HepG2 (cell line): ENCODE measurements around the gene SECTM1. TPM values are rescaled to one million over a fixed set of nuclear protein-coding genes. Genes with fewer than 3 reads are reported as not detected.

Experiments used
- ATAC-seq: fragments of 200-7000 bp; cut with Tn5 transposase; 3 replicates; pipeline ENCODE4 v1.9.1; 2020; ENCODE audit warnings: mild to moderate bottlenecking, moderate library complexity
- BruUV-seq: library from RNA; stranded (reverse); fragments of 400-500 nt; replicated peaks from 2 replicates; lab custom pipeline; 2021; lab: Mats Ljungman, UMichigan
- CTCF ChIA-PET: fragments of 300-600 bp; formaldehyde crosslinking; extraction: SDS; loops from one replicate; lab custom pipeline; 2021; ENCODE audit warnings: low total read pairs, inconsistent platforms, low intra/inter-chr PET ratio; lab: Yijun Ruan, JAX
- POLR2A ChIA-PET: fragments of 350-600 bp; sonication (Branson Sonifier 250); formaldehyde crosslinking; loops from one replicate; lab custom pipeline; 2020; ENCODE audit warnings: antibody characterized with exemption, inconsistent platforms; lab: Yijun Ruan, JAX
- DNase-seq: peaks from one replicate; pipeline ENCODE4 v3.0.0-alpha.2; 2015; ENCODE audit warnings: low spot score
- FAIRE-seq: peaks from 3 replicates; lab custom pipeline; 2011; peaks lifted over from hg19 to GRCh38; lab: Jason Lieb, UNC
- H2AFZ ChIP-seq: one replicate; pipeline ENCODE4 v1.6.1; 2011; ENCODE audit warnings: low read length, inconsistent platforms
- H3K27ac ChIP-seq: fragments of 300-600 bp; 3 replicates; pipeline ENCODE4 v1.8.0; 2011; ENCODE audit warnings: mixed run types, mild to moderate bottlenecking, mixed read lengths, low read length, inconsistent platforms; ENCODE audit not compliant: insufficient read depth; ENCODE audit errors: extremely low read length
- H3K27me3 ChIP-seq, 2 experiments: fragments of 200-600 bp in 1 of 2; 2 replicates in 1 of 2; 3 replicates in 1 of 2; pipeline versions ENCODE4 v1.6.0 to v1.8.0; 2011; ENCODE audit warnings: low read length in 2 of 2, mild to moderate bottlenecking in 2 of 2, moderate library complexity in 2 of 2, inconsistent platforms in 1 of 2; ENCODE audit not compliant: insufficient read depth in 2 of 2, control insufficient read depth in 1 of 2
- H3K36me3 ChIP-seq, 2 experiments: fragments of 200-600 bp in 1 of 2; replicated peaks in 1 of 2; 2 replicates in 1 of 2; 3 replicates in 1 of 2; pipeline versions ENCODE4 v1.5.1 to v1.8.0; 2011; ENCODE audit warnings: low read length in 2 of 2, inconsistent platforms in 1 of 2; ENCODE audit not compliant: insufficient read depth in 2 of 2, control insufficient read depth in 1 of 2
- H3K4me1 ChIP-seq: 2 replicates; pipeline ENCODE4 v1.5.1; 2012; ENCODE audit warnings: low read length, inconsistent platforms; ENCODE audit not compliant: insufficient read depth
- H3K4me2 ChIP-seq: 2 replicates; pipeline ENCODE4 v1.6.0; 2011; ENCODE audit warnings: low read depth, low read length, inconsistent platforms
- H3K4me3 ChIP-seq, 3 experiments: fragments of 200-600 bp in 1 of 3; sonication (generic), shearing (Covaris generic) in 1 of 3; replicated peaks in 1 of 3; 2 replicates each; pipeline ENCODE4 v1.5.1; 2011 to 2016; ENCODE audit warnings: low read length in 3 of 3, inconsistent platforms in 2 of 3, low read depth in 2 of 3, mild to moderate bottlenecking in 2 of 3, control low read depth in 1 of 3, mixed read lengths in 1 of 3; ENCODE audit not compliant: insufficient read depth in 1 of 3
- H3K79me2 ChIP-seq: one replicate; pipeline ENCODE4 v1.6.1; 2011; ENCODE audit warnings: low read length, inconsistent platforms; ENCODE audit not compliant: insufficient read depth
- H3K9ac ChIP-seq: 2 replicates; pipeline ENCODE4 v1.6.0; 2011; ENCODE audit warnings: mild to moderate bottlenecking, low read depth, low read length, inconsistent platforms; ENCODE audit not compliant: insufficient read depth
- H3K9me3 ChIP-seq: 2 replicates; pipeline ENCODE4 v1.5.1; 2012; ENCODE audit warnings: mild to moderate bottlenecking, low read length
- H4K20me1 ChIP-seq: 2 replicates; pipeline ENCODE4 v1.6.0; 2011; ENCODE audit warnings: inconsistent platforms, mild to moderate bottlenecking, low read length, moderate library complexity; ENCODE audit not compliant: insufficient read depth
- ATF7 ChIP-seq, 2 experiments: fragments of 450-650 bp in 1 of 2; sonication (generic) in 1 of 2; formaldehyde crosslinking in 1 of 2; IDR thresholded peaks; 2 replicates each; pipeline versions ENCODE4 v1.4.0 to v1.6.1; 2016 to 2020; ENCODE audit warnings: antibody characterized with exemption in 1 of 2, mild to moderate bottlenecking in 1 of 2, missing genetic modification reagents in 1 of 2
- CREBL2 ChIP-seq: sonication (generic); formaldehyde crosslinking; IDR thresholded peaks from 2 replicates; pipeline ENCODE4 v1.8.1; 2023; ENCODE audit warnings: missing genetic modification reagents, mild to moderate bottlenecking, borderline replicate concordance
- FOSL2 ChIP-seq: sonication (generic); formaldehyde crosslinking; IDR thresholded peaks from 2 replicates; pipeline ENCODE4 v1.4.0; 2020; ENCODE audit warnings: missing genetic modification reagents
- FOXC1 ChIP-seq: sonication (generic); formaldehyde crosslinking; IDR thresholded peaks from 2 replicates; pipeline ENCODE4 v1.8.0; 2022; ENCODE audit warnings: mild to moderate bottlenecking, missing genetic modification reagents, borderline replicate concordance
- GATAD2A ChIP-seq: IDR thresholded peaks from 2 replicates; pipeline ENCODE4 v1.6.1; 2016
- KMT2A ChIP-seq: sonication (generic); formaldehyde crosslinking; IDR thresholded peaks from 2 replicates; pipeline ENCODE4 v1.4.0; 2020; ENCODE audit warnings: missing genetic modification reagents
- MBNL3 ChIP-seq: fragments of 250-450 bp; sonication (Bioruptor Pico); conservative IDR thresholded peaks from 2 replicates; pipeline ENCODE4 v1.8.0; 2022; ENCODE audit warnings: mild to moderate bottlenecking, inconsistent platforms
- MLLT10 ChIP-seq: sonication (generic); formaldehyde crosslinking; IDR thresholded peaks from 2 replicates; pipeline ENCODE4 v1.4.0; 2020; ENCODE audit warnings: missing genetic modification reagents
- NFE2L1 ChIP-seq: sonication (generic); formaldehyde crosslinking; IDR thresholded peaks from 2 replicates; pipeline ENCODE4 v1.4.0; 2020; ENCODE audit warnings: missing genetic modification reagents, mild to moderate bottlenecking, borderline replicate concordance
- NRL ChIP-seq: sonication (generic); formaldehyde crosslinking; IDR thresholded peaks from 2 replicates; pipeline ENCODE4 v1.5.0; 2020; ENCODE audit warnings: missing genetic modification reagents, mild to moderate bottlenecking, moderate library complexity, borderline replicate concordance
- PCBP2 ChIP-seq: fragments of 200-400 bp; formaldehyde crosslinking; optimal IDR thresholded peaks from 2 replicates; pipeline ENCODE3; 2018; ENCODE audit warnings: low read length, low read depth; ENCODE audit not compliant: poor library complexity, severe bottlenecking
- PHF20 ChIP-seq: sonication (generic); formaldehyde crosslinking; IDR thresholded peaks from 2 replicates; pipeline ENCODE4 v1.5.0; 2020; ENCODE audit warnings: mild to moderate bottlenecking, missing genetic modification reagents
- POGK ChIP-seq: sonication (generic); formaldehyde crosslinking; conservative IDR thresholded peaks from 2 replicates; pipeline ENCODE4 v1.8.0; 2022; ENCODE audit warnings: mild to moderate bottlenecking, moderate library complexity, missing genetic modification reagents
- POLR2A ChIP-seq, 2 experiments: IDR thresholded peaks; 2 replicates each; pipeline ENCODE4 v1.6.1; 2011; ENCODE audit warnings: low read depth in 2 of 2, low read length in 2 of 2, mild to moderate bottlenecking in 1 of 2, moderate library complexity in 1 of 2; ENCODE audit not compliant: insufficient read depth in 1 of 2
- PTBP1 ChIP-seq: fragments of 200-400 bp; formaldehyde crosslinking; IDR thresholded peaks from 2 replicates; pipeline ENCODE4 v1.6.1; 2018; ENCODE audit warnings: low read length, low read depth; ENCODE audit not compliant: poor library complexity, severe bottlenecking
- RNF2 ChIP-seq: fragments of 450-650 bp; conservative IDR thresholded peaks from 2 replicates; pipeline ENCODE4 v1.6.1; 2016; ENCODE audit warnings: low read depth
- SIX1 ChIP-seq: sonication (generic); formaldehyde crosslinking; IDR thresholded peaks from 2 replicates; pipeline ENCODE4 v1.4.0; 2020; ENCODE audit warnings: missing genetic modification reagents, borderline replicate concordance
- SRSF9 ChIP-seq: fragments of 200-400 bp; formaldehyde crosslinking; IDR thresholded peaks from 2 replicates; pipeline ENCODE4 v1.6.1; 2018; ENCODE audit warnings: borderline replicate concordance, mild to moderate bottlenecking, low read depth, low read length; ENCODE audit not compliant: insufficient read depth, poor library complexity, severe bottlenecking
- ZNF264 ChIP-seq: sonication (generic); formaldehyde crosslinking; IDR thresholded peaks from 2 replicates; pipeline ENCODE4 v1.4.0; 2020; ENCODE audit warnings: missing genetic modification reagents
- ZNF34 ChIP-seq: sonication (generic); formaldehyde crosslinking; IDR thresholded peaks from 2 replicates; pipeline ENCODE4 v1.4.0; 2020; ENCODE audit warnings: mild to moderate bottlenecking, missing genetic modification reagents, borderline replicate concordance
- ZNF547 ChIP-seq: sonication (generic); formaldehyde crosslinking; IDR thresholded peaks from 2 replicates; pipeline ENCODE4 v1.5.1; 2020; ENCODE audit warnings: mild to moderate bottlenecking, missing genetic modification reagents
- ZNF598 ChIP-seq: sonication (generic); formaldehyde crosslinking; IDR thresholded peaks from 2 replicates; pipeline ENCODE4 v1.5.1; 2020; ENCODE audit warnings: mild to moderate bottlenecking, missing genetic modification reagents, borderline replicate concordance
- ZNF670 ChIP-seq: sonication (generic); formaldehyde crosslinking; IDR thresholded peaks from 2 replicates; pipeline ENCODE4 v1.8.0; 2022; ENCODE audit warnings: mild to moderate bottlenecking, missing genetic modification reagents, borderline replicate concordance
- ZNF672 ChIP-seq: sonication (generic); formaldehyde crosslinking; IDR thresholded peaks from 2 replicates; pipeline ENCODE4 v1.8.1; 2022; ENCODE audit warnings: missing genetic modification reagents
- WGBS: methylation state at CpG from one replicate; pipeline ENCODE4 v1.1.6; 2017; ENCODE audit warnings: low lambda C conversion rate; 5-methylcytosine and 5-hydroxymethylcytosine counted together
- in situ Hi-C: cut with HindIII; loops from 2 replicates; pipeline ENCODE4 v1.10.0; 2017; ENCODE audit warnings: low pct_unique_long_range_greater_than_20kb; ENCODE audit not compliant: extremely low pct_ligation_motif_present
- intact Hi-C: fragments of 100-400 bp; cut with micrococcal nuclease; formaldehyde crosslinking; loops from one replicate; pipeline ENCODE4 v1.10.0; 2022; ENCODE audit not compliant: unreplicated experiment
- polyA plus RNA-seq, 8 experiments: library from polyadenylated mRNA; depleted of rRNA in 3 of 8; stranded (reverse) in 7 of 8; unstranded in 1 of 8; fragments of >200 nt; fragmentation: Illumina TruSeq in 4 of 8; extraction: Trizol in 4 of 8; gene quantifications; 2 replicates each; pipeline versions ENCODE4 v1.2.1 to v1.2.3, GENCODE V29; 2011 to 2016; ENCODE audit warnings: low read depth in 4 of 8, missing spikeins in 1 of 8, mixed read lengths in 1 of 8; ENCODE audit not compliant: insufficient read depth in 1 of 8
- total RNA-seq, 5 experiments: library from RNA; depleted of rRNA; stranded (reverse); fragments of >200 nt; fragmentation: Illumina TruSeq; extraction: Trizol; gene quantifications; 2 replicates each; pipeline ENCODE4 v1.2.3, GENCODE V29; 2016; ENCODE audit warnings: low read depth in 1 of 5

The SECTM1 gene
- total and polyA plus RNA-seq, 2 of the 13 experiments (the other 11 are each of a cell fraction or from before 2014, with no cell fraction given) = 3.5 to 5.3 TPM

- peak; percentile 9; the same call in 1 of the 3 replicates for ATAC-seq
- BruUV-seq = no TSS peak
- intact Hi-C loops (no loop called here), in situ Hi-C loops (no loop called here)
- Histone ChIP-seq H3K79me2 (no peaks in the 10 kb centered on the region), H3K36me3 (no peaks in the 10 kb centered on the region), H3K9me3 (no peaks in the 10 kb centered on the region), H4K20me1 (no peaks in the 10 kb centered on the region), H3K27ac (no peak overlapping the region), H3K4me3 (no peak overlapping the region), H3K4me2 (no peak overlapping the region), H2AFZ (no peak overlapping the region), H3K4me1 (peaks cover 63% of the 10 kb centered on the region), H3K27me3 (peaks cover 2 to 14% of the 10 kb centered on the region in 2 experiments; a peak in 4 of 5 replicates), H3K9ac (no peak overlapping the region)
- WGBS = 51% methylated on average over 22 of the region's 22 CpGs
- ChIA-PET POLR2A (interaction anchor here (0.6 to 4.4 kb wide), 7 partner anchors 9 to 145 kb away, joined by 3 to 46 read pairs (median 8); partner anchors contain the start of gene CD7), CTCF (no interaction called here)
- FAIRE-seq = no peak
- DNase-seq = no peak
- no peak for TF ChIP-seq ZNF598 (CRISPR knock-in tag)
- TF ChIP-seq PCBP2 = no peak
- TF ChIP-seq FOXC1 (CRISPR knock-in tag) = no peak
- no peak for TF ChIP-seq KMT2A (CRISPR knock-in tag)
- no peak for TF ChIP-seq SIX1 (CRISPR knock-in tag)
- TF ChIP-seq MLLT10 (CRISPR knock-in tag) = no peak
- no peak for TF ChIP-seq ZNF670 (CRISPR knock-in tag)
- no peak for TF ChIP-seq PHF20 (CRISPR knock-in tag)
- TF ChIP-seq POGK = no peak
- no peak for TF ChIP-seq POLR2A (IDR thresholded peaks at IDR 0.05; ENCODE audit: insufficient read depth in 1 of 2, low read depth in 2 of 2, low read length in 2 of 2)
- TF ChIP-seq ZNF547 (CRISPR knock-in tag) = no peak
- TF ChIP-seq CREBL2 (CRISPR knock-in tag) = no peak
- TF ChIP-seq ZNF672 (CRISPR knock-in tag) = 0 out of 2 replicates have a peak, but pooled peaks have one; percentile 27
- TF ChIP-seq NRL = no peak
- TF ChIP-seq MBNL3 = no peak
- no peak for TF ChIP-seq PTBP1
- TF ChIP-seq FOSL2 (CRISPR knock-in tag) = no peak
- no peak; the same call in 1 of the 2 replicates for TF ChIP-seq RNF2
- TF ChIP-seq ATF7 (IDR thresholded peaks at IDR 0.05) = peak; percentile 25; the same call in 1 of the 2 replicates
- TF ChIP-seq ATF7 (CRISPR knock-in tag; IDR thresholded peaks at IDR 0.05) = no peak
- no peak for TF ChIP-seq NFE2L1
- TF ChIP-seq SRSF9 = no peak
- no peak for TF ChIP-seq GATAD2A (CRISPR knock-in tag)
- TF ChIP-seq ZNF264 (CRISPR knock-in tag) = no peak
- TF ChIP-seq ZNF34 (CRISPR knock-in tag) = no peak
These were observed 51.9 kb downstream of the SECTM1 start for GRCh38 chr17:82281502-82282238.
